MCF 10A (cell line): ENCODE data around the gene ARHGEF7. TPM values are rescaled to one million over a fixed set of nuclear protein-coding genes. Genes with fewer than 3 reads are reported as not detected.

ENCODE experiments used
- BruUV-seq: library from RNA; stranded (reverse); fragments of 400-500 nt; replicated peaks from 2 replicates; lab custom pipeline; 2021; lab: Mats Ljungman, UMichigan
- CTCF ChIA-PET: fragments of 300-600 bp; sonication (Branson Sonifier 250); formaldehyde crosslinking; extraction: SDS; loops from one replicate; lab custom pipeline; 2021; ENCODE audit warnings: antibody characterized with exemption, inconsistent platforms; lab: Yijun Ruan, JAX
- POLR2A ChIA-PET: fragments of 300-600, 350-650 bp; sonication (Branson Sonifier 250); formaldehyde crosslinking; extraction: SDS; loops from one replicate; lab custom pipeline; 2020; ENCODE audit warnings: antibody characterized with exemption, inconsistent platforms; lab: Yijun Ruan, JAX
- DNase-seq: peaks from one replicate; pipeline ENCODE4 v3.0.0-alpha.2; 2018; ENCODE audit not compliant: unreplicated experiment
- H3K27ac Mint-ChIP-seq: one replicate; pipeline ENCODE4 v1.8.0; 2022; ENCODE audit warnings: mild to moderate bottlenecking, low read depth, mixed read lengths; ENCODE audit not compliant: unreplicated experiment
- H3K27me3 Mint-ChIP-seq: one replicate; pipeline ENCODE4 v1.8.0; 2022; ENCODE audit warnings: mixed read lengths; ENCODE audit not compliant: insufficient read depth, unreplicated experiment
- H3K36me3 Mint-ChIP-seq: one replicate; pipeline ENCODE4 v1.8.0; 2022; ENCODE audit warnings: mild to moderate bottlenecking, moderate library complexity, mixed read lengths; ENCODE audit not compliant: insufficient read depth, unreplicated experiment
- H3K4me1 Mint-ChIP-seq: one replicate; pipeline ENCODE4 v1.8.0; 2022; ENCODE audit warnings: mixed read lengths; ENCODE audit not compliant: insufficient read depth, unreplicated experiment
- H3K4me3 Mint-ChIP-seq: one replicate; pipeline ENCODE4 v1.8.0; 2022; ENCODE audit warnings: mild to moderate bottlenecking, moderate library complexity, mixed read lengths; ENCODE audit not compliant: unreplicated experiment
- H3K9me3 Mint-ChIP-seq: one replicate; pipeline ENCODE4 v1.8.0; 2022; ENCODE audit warnings: mixed read lengths; ENCODE audit not compliant: unreplicated experiment
- intact Hi-C: fragments of 100-400 bp; cut with micrococcal nuclease; formaldehyde crosslinking; loops from 2 replicates; pipeline ENCODE4 v1.14.1; 2022
- total RNA-seq: library from RNA; stranded (reverse); gene quantifications from 2 replicates; pipeline ENCODE4 v1.2.3, GENCODE V29; 2022
- TF ChIP-seq, protein P1 (sequence below): fragments of 200-600 bp; IDR thresholded peaks from one replicate; pipeline ENCODE4 v1.8.0; 2022; ENCODE audit warnings: antibody characterized with exemption, mild to moderate bottlenecking; ENCODE audit not compliant: unreplicated experiment

The ARHGEF7 gene
- total RNA-seq, 1 experiment from 2014 or later, result 43.5 TPM

DNA sequence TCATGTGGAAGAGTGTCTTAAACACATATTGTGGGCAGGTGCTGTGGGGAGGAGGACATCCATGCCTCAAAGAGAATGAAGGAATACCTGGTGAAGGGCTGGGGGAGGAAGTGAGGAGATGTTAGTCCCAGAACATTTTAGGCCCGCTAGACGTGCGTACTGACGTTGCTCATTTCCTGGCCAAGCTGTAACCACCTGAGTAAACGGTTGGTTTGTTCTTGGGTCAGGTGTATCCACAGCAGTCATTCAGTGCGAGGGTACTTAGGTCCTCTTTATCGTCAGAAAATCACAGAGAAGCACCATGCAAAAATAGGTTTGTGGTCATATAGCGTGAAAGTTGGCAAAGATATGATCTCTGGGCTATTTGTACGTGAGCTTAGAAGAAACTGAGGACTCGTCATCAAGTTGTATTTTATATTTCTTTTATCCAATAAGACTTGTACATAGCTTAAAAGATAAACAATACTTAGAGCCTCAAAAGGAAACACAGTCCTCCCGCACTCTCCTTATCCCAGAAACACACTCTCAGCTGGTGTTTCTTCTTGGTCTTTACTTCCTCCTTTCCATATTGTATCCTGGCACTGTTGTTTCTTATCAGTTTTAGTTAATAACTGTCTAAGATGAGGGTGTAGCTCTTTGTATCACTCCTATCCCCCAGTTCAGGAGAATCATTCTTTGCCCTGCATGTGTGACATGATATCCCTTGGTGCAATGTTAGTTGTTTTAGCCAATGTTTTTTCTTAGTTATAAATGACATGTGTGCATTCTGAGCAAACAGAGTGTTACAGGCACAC lies 52.0 kb downstream of the ARHGEF7 start:
- H3K36me3 Mint-ChIP-seq, result peaks cover 23% of the 10 kb centered on the region
- ChIA-PET POLR2A (no interaction called here), CTCF (interaction anchor here (1.2 to 1.6 kb wide), 2 partner anchors 14 to 99 kb away, joined by 3 to 5 read pairs; no protein-coding TSS in a partner anchor)
- H3K4me3 Mint-ChIP-seq, result no peak overlapping the region
- TF ChIP-seq, protein P1, sequence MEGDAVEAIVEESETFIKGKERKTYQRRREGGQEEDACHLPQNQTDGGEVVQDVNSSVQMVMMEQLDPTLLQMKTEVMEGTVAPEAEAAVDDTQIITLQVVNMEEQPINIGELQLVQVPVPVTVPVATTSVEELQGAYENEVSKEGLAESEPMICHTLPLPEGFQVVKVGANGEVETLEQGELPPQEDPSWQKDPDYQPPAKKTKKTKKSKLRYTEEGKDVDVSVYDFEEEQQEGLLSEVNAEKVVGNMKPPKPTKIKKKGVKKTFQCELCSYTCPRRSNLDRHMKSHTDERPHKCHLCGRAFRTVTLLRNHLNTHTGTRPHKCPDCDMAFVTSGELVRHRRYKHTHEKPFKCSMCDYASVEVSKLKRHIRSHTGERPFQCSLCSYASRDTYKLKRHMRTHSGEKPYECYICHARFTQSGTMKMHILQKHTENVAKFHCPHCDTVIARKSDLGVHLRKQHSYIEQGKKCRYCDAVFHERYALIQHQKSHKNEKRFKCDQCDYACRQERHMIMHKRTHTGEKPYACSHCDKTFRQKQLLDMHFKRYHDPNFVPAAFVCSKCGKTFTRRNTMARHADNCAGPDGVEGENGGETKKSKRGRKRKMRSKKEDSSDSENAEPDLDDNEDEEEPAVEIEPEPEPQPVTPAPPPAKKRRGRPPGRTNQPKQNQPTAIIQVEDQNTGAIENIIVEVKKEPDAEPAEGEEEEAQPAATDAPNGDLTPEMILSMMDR, result no peak
- no peak for DNase-seq
- H3K4me1 Mint-ChIP-seq, result no peaks in the 10 kb centered on the region
- no TSS peak for BruUV-seq
- no peak overlapping the region for H3K27ac Mint-ChIP-seq
- no peaks in the 10 kb centered on the region for H3K9me3 Mint-ChIP-seq
- no peaks in the 10 kb centered on the region for H3K27me3 Mint-ChIP-seq
- intact Hi-C loops, result no loop called here

DNA sequence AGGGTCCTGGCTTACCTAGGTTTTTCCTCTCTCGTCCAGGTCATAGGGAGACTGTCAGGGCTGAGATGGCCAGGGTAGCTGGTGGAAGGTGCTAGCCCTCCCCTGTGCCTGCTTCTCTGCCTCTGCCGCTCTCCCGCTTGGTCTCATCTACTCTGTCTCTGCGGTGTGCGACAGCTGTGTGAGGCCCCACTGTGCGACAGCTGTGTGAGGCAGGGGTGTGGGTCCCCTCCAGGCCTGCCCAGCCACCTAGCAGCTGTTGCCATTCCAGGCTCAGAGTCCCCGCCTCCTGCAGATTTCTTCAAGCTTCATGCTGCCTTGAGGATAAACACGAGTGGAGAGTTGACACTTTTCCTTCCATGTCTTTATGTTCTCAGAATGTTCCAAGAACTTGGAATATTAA lies 53.0 kb downstream of the ARHGEF7 start:
- H3K27me3 Mint-ChIP-seq, result no peaks in the 10 kb centered on the region
- TF ChIP-seq, protein P1, result no peak
- H3K4me3 Mint-ChIP-seq, result no peak overlapping the region
- ChIA-PET POLR2A (interaction anchor here (0.6 kb wide), 1 partner anchor 9 kb away, joined by 3 read pairs; no protein-coding TSS in a partner anchor), CTCF (no interaction called here)
- no peak overlapping the region for H3K27ac Mint-ChIP-seq
- H3K36me3 Mint-ChIP-seq, result peaks cover 13% of the 10 kb centered on the region
- DNase-seq, result no peak
- no peaks in the 10 kb centered on the region for H3K4me1 Mint-ChIP-seq
- BruUV-seq, result no TSS peak
- intact Hi-C loops, result no loop called here
- H3K9me3 Mint-ChIP-seq, result no peaks in the 10 kb centered on the region

DNA sequence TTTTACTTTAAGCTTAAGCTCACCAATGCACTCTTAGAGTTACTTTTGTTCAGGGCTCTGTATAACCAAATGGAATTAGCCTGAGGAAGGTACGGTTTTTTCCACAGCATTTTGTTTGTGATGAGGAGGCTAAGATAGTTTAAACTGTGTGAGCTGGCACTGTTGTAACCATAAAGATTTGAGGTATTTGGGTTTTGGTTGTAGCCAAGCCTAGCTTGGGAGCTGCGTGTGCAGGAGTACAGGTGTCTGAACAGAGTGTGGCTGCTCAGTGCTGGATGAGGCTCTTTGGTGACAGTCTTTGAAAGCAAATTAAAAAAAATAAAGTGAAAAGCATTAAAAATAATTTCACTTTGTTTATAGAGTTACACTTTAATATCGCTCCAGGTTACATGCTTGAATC lies 56.0 kb downstream of the ARHGEF7 start:
- Mint-ChIP-seq H3K36me3 (peaks cover 20% of the 10 kb centered on the region), H3K4me3 (no peak overlapping the region), H3K27ac (no peak overlapping the region), H3K4me1 (peaks cover 4% of the 10 kb centered on the region), H3K27me3 (no peaks in the 10 kb centered on the region), H3K9me3 (no peaks in the 10 kb centered on the region)
- intact Hi-C loops, result no loop called here
- POLR2A ChIA-PET, result no interaction called here
- CTCF ChIA-PET, result interaction anchor here (2.2 kb wide), 1 partner anchor 103 kb away, joined by 7 read pairs; no protein-coding TSS in a partner anchor
- TF ChIP-seq, protein P1, result no peak
- DNase-seq, result no peak
- no TSS peak for BruUV-seq

DNA sequence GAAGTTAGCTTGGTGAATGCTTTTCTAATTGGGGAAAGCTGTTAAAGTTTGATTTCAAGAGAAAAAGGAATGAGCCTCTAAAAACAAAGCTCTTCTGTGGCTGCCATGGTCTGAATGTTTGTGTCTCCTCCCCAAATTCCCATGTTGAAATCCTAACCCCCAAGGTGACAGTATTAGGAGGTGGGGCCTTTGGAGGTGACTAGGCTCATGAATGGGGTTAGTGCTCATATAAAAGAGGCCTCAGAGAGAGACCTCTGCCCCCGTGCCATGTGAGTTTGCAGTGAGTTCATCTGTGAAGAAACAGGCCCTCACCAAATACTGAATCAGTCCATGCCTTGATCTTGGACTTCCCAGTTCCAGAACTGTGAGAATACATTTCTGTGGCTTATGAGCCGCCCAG lies 56.5 kb downstream of the ARHGEF7 start:
- no peak for DNase-seq
- TF ChIP-seq, protein P1, result no peak
- intact Hi-C loops, result no loop called here
- Mint-ChIP-seq H3K9me3 (no peaks in the 10 kb centered on the region), H3K27ac (no peak overlapping the region), H3K4me1 (peaks cover 4% of the 10 kb centered on the region), H3K27me3 (no peaks in the 10 kb centered on the region), H3K4me3 (no peak overlapping the region), H3K36me3 (peaks cover 20% of the 10 kb centered on the region)
- POLR2A ChIA-PET, result no interaction called here
- no TSS peak for BruUV-seq
- CTCF ChIA-PET, result interaction anchor here (2.2 kb wide), 1 partner anchor 104 kb away, joined by 7 read pairs; no protein-coding TSS in a partner anchor
